Stimulated activated CD4-positive, alpha-beta T cell treated with anti-CD3 and anti-CD28 coated beads, TNF-alpha, amount 100 ng/mL, for 4 hours (primary cell): Measurements from ENCODE around the gene WASHC4.

ENCODE experiments used
- DNase-seq, 3 experiments: peaks; one replicate each; pipeline ENCODE4 v3.0.0-alpha.2; 2020; ENCODE audit warnings: low read depth in 3 of 3

Gene WASHC4

DNA sequence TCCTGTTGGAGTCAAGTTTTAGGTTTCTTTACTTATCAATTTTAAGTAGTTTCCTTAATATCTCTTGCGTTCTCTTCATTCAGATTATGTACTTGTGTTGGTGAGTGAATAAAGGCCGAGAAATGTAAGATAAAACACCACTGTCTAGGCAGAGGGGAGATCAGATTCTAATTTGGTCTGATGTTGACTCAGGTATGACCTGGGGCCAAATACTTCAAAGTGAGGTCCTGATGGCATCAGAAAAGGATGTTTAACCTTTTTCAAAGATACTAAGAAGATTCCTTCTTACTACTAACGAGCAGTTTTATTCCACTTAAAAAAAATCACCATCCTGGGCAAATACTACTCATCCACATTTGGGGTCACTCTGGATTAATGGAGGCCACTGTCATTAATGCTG lies 101.6 kb downstream of the WASHC4 start:
- no peak for DNase-seq

DNA sequence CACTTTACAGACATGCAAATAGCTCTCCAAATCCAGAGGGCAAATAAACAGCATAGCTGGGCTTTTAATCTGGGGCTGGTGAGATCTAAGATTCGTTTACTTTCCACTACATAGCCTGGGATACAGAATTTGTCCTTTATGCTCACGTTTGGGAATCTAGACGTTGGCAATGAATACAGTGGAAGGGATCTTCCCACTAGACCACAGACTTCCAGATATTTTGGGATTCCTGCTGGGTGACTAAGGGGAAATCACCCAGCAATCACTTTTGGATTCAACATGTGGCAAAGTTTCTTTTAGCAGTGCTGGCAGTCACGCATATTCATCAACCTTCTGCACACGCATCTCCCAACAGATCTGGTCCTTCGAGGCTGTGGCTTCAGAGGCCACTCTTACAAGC lies 104.9 kb downstream of the WASHC4 start:
- no peak for DNase-seq

DNA sequence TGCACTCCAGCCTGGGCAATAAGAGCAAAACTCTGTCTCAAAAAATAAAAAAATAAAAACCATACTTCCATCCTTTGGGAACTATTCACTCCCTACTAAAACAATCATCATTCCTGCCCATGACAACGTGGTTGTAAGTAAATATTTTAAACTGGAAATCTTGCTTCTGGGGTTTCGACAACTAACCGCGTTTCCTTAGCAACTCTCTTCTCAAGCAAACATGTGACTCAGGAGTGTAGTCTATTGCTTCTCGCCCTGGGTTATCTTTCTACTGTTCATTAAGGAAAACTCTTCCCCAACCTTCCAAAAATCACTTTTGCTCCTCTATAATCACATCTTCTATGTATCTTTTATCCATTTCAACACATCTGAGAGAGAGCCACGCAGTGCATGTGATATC lies 106.6 kb downstream of the WASHC4 start:
- no peak for DNase-seq

DNA sequence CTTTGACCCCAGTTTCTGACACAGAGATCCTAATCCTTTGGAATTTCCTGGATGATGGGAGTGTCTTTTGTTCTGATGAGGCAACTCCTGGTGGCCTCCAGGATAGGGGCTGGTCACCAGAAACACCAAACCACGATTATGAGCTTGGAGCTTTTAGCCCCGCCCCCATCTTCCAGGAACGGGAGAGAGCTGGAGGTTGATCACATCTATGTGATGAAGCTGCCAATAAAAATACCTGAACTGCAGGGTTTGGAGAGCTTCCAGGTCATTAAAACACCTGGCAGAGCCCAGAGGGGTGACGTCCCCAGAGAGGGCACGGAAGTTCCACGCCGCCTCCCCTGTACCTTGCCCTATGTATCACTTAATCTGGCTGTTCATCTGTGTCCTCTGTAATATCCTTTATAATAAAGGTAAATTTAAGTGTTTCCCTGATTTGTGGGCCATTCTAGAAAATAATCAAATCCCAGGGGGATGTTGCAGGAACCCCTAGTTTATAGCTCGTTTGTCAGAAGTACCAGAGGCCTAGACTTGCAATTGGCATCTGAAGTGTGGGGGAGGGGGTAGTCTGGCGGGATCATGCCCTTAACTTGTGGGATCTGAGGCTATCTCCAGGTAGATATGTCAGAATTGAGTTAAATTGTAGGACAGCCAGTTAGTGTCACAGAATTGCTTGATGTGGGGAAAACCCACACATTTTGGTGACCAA lies 107.3 kb downstream of the WASHC4 start:
- no peak for DNase-seq

DNA sequence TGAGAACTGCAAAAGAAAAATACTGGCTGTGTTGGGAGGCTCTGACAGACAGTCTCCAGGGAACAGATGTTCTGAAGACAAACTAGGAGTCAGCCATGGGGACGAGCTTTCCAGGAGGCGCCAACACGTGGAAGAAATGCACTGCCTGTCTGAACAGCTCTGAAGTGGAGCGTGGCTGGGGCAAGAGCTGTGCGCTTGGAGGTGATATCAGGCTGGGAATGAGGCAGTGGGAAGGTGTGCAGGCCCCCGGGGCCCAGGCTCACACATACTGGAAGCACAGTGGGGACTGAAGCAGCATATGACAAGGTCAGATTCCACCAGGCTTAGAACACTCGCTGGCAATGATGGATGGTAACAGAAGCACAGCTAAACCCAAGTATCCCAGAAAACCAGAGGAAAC lies 110.9 kb downstream of the WASHC4 start:
- DNase-seq: no peak
